HepG2 (cell line): ENCODE data around the gene COPS4. TPM values are rescaled to one million over a fixed set of nuclear protein-coding genes. Genes with fewer than 3 reads are reported as not detected.
"Not testable (repeated sequence)": the region's sequence is repeated elsewhere in the genome, so short reads cannot be mapped to it uniquely, and the experiment has no call there.

Source experiments
- ATAC-seq: fragments of 200-7000 bp; cut with Tn5 transposase; 3 replicates; pipeline ENCODE4 v1.9.1; 2020; ENCODE audit warnings: mild to moderate bottlenecking, moderate library complexity
- BruUV-seq: library from RNA; stranded (reverse); fragments of 400-500 nt; replicated peaks from 2 replicates; lab custom pipeline; 2021; lab: Mats Ljungman, UMichigan
- CTCF ChIA-PET: fragments of 300-600 bp; formaldehyde crosslinking; extraction: SDS; loops from one replicate; lab custom pipeline; 2021; ENCODE audit warnings: low total read pairs, inconsistent platforms, low intra/inter-chr PET ratio; lab: Yijun Ruan, JAX
- POLR2A ChIA-PET: fragments of 350-600 bp; sonication (Branson Sonifier 250); formaldehyde crosslinking; loops from one replicate; lab custom pipeline; 2020; ENCODE audit warnings: antibody characterized with exemption, inconsistent platforms; lab: Yijun Ruan, JAX
- DNase-seq: peaks from one replicate; pipeline ENCODE4 v3.0.0-alpha.2; 2015; ENCODE audit warnings: low spot score
- FAIRE-seq: peaks from 3 replicates; lab custom pipeline; 2011; peaks lifted over from hg19 to GRCh38; lab: Jason Lieb, UNC
- H2AFZ ChIP-seq: one replicate; pipeline ENCODE4 v1.6.1; 2011; ENCODE audit warnings: low read length, inconsistent platforms
- H3K27ac ChIP-seq: fragments of 300-600 bp; 3 replicates; pipeline ENCODE4 v1.8.0; 2011; ENCODE audit warnings: mixed run types, mild to moderate bottlenecking, mixed read lengths, low read length, inconsistent platforms; ENCODE audit not compliant: insufficient read depth; ENCODE audit errors: extremely low read length
- H3K27me3 ChIP-seq, 2 experiments: fragments of 200-600 bp in 1 of 2; 2 replicates in 1 of 2; 3 replicates in 1 of 2; pipeline versions ENCODE4 v1.6.0 to v1.8.0; 2011; ENCODE audit warnings: low read length in 2 of 2, mild to moderate bottlenecking in 2 of 2, moderate library complexity in 2 of 2, inconsistent platforms in 1 of 2; ENCODE audit not compliant: insufficient read depth in 2 of 2, control insufficient read depth in 1 of 2
- H3K36me3 ChIP-seq, 2 experiments: fragments of 200-600 bp in 1 of 2; replicated peaks in 1 of 2; 2 replicates in 1 of 2; 3 replicates in 1 of 2; pipeline versions ENCODE4 v1.5.1 to v1.8.0; 2011; ENCODE audit warnings: low read length in 2 of 2, inconsistent platforms in 1 of 2; ENCODE audit not compliant: insufficient read depth in 2 of 2, control insufficient read depth in 1 of 2
- H3K4me1 ChIP-seq: 2 replicates; pipeline ENCODE4 v1.5.1; 2012; ENCODE audit warnings: low read length, inconsistent platforms; ENCODE audit not compliant: insufficient read depth
- H3K4me2 ChIP-seq: 2 replicates; pipeline ENCODE4 v1.6.0; 2011; ENCODE audit warnings: low read depth, low read length, inconsistent platforms
- H3K4me3 ChIP-seq, 3 experiments: fragments of 200-600 bp in 1 of 3; sonication (generic), shearing (Covaris generic) in 1 of 3; replicated peaks in 1 of 3; 2 replicates each; pipeline ENCODE4 v1.5.1; 2011 to 2016; ENCODE audit warnings: low read length in 3 of 3, inconsistent platforms in 2 of 3, low read depth in 2 of 3, mild to moderate bottlenecking in 2 of 3, control low read depth in 1 of 3, mixed read lengths in 1 of 3; ENCODE audit not compliant: insufficient read depth in 1 of 3
- H3K79me2 ChIP-seq: one replicate; pipeline ENCODE4 v1.6.1; 2011; ENCODE audit warnings: low read length, inconsistent platforms; ENCODE audit not compliant: insufficient read depth
- H3K9ac ChIP-seq: 2 replicates; pipeline ENCODE4 v1.6.0; 2011; ENCODE audit warnings: mild to moderate bottlenecking, low read depth, low read length, inconsistent platforms; ENCODE audit not compliant: insufficient read depth
- H3K9me3 ChIP-seq: 2 replicates; pipeline ENCODE4 v1.5.1; 2012; ENCODE audit warnings: mild to moderate bottlenecking, low read length
- H4K20me1 ChIP-seq: 2 replicates; pipeline ENCODE4 v1.6.0; 2011; ENCODE audit warnings: inconsistent platforms, mild to moderate bottlenecking, low read length, moderate library complexity; ENCODE audit not compliant: insufficient read depth
- AHR ChIP-seq: IDR thresholded peaks from 2 replicates; pipeline ENCODE4 v1.6.1; 2018; ENCODE audit warnings: missing genetic modification reagents, missing compliant biosample characterization
- MXD4 ChIP-seq: IDR thresholded peaks from 2 replicates; pipeline ENCODE4 v1.6.1; 2016; ENCODE audit warnings: mild to moderate bottlenecking, missing biosample characterization, missing genetic modification reagents
- TRAFD1 ChIP-seq: sonication (generic); formaldehyde crosslinking; IDR thresholded peaks from 2 replicates; pipeline ENCODE4 v1.5.1; 2020; ENCODE audit warnings: missing genetic modification reagents, mild to moderate bottlenecking, borderline replicate concordance
- ZNF224 ChIP-seq: sonication (generic); formaldehyde crosslinking; IDR thresholded peaks from 2 replicates; pipeline ENCODE4 v1.5.0; 2020; ENCODE audit warnings: mild to moderate bottlenecking, missing genetic modification reagents
- ZNF33A ChIP-seq: sonication (generic); formaldehyde crosslinking; IDR thresholded peaks from 2 replicates; pipeline ENCODE4 v1.5.1; 2020; ENCODE audit warnings: missing genetic modification reagents, mild to moderate bottlenecking, moderate library complexity, borderline replicate concordance
- ZNF770 ChIP-seq: sonication (generic); formaldehyde crosslinking; IDR thresholded peaks from 2 replicates; pipeline ENCODE4 v1.5.0; 2020; ENCODE audit warnings: mild to moderate bottlenecking, missing genetic modification reagents
- ZNF850 ChIP-seq: sonication (generic); formaldehyde crosslinking; conservative IDR thresholded peaks from 2 replicates; pipeline ENCODE4 v1.9.0; 2021; ENCODE audit warnings: mild to moderate bottlenecking, missing genetic modification reagents
- ZNF879 ChIP-seq: sonication (generic); formaldehyde crosslinking; IDR thresholded peaks from 2 replicates; pipeline ENCODE4 v1.8.1; 2023; ENCODE audit warnings: missing genetic modification reagents
- WGBS: methylation state at CpG from one replicate; pipeline ENCODE4 v1.1.6; 2017; ENCODE audit warnings: low lambda C conversion rate; 5-methylcytosine and 5-hydroxymethylcytosine counted together
- in situ Hi-C: cut with HindIII; loops from 2 replicates; pipeline ENCODE4 v1.10.0; 2017; ENCODE audit warnings: low pct_unique_long_range_greater_than_20kb; ENCODE audit not compliant: extremely low pct_ligation_motif_present
- intact Hi-C: fragments of 100-400 bp; cut with micrococcal nuclease; formaldehyde crosslinking; loops from one replicate; pipeline ENCODE4 v1.10.0; 2022; ENCODE audit not compliant: unreplicated experiment
- polyA plus RNA-seq, 8 experiments: library from polyadenylated mRNA; depleted of rRNA in 3 of 8; stranded (reverse) in 7 of 8; unstranded in 1 of 8; fragments of >200 nt; fragmentation: Illumina TruSeq in 4 of 8; extraction: Trizol in 4 of 8; gene quantifications; 2 replicates each; pipeline versions ENCODE4 v1.2.1 to v1.2.3, GENCODE V29; 2011 to 2016; ENCODE audit warnings: low read depth in 4 of 8, missing spikeins in 1 of 8, mixed read lengths in 1 of 8; ENCODE audit not compliant: insufficient read depth in 1 of 8
- total RNA-seq, 5 experiments: library from RNA; depleted of rRNA; stranded (reverse); fragments of >200 nt; fragmentation: Illumina TruSeq; extraction: Trizol; gene quantifications; 2 replicates each; pipeline ENCODE4 v1.2.3, GENCODE V29; 2016; ENCODE audit warnings: low read depth in 1 of 5
- TF ChIP-seq, protein P1 (sequence below): sonication (generic); formaldehyde crosslinking; IDR thresholded peaks from 2 replicates; pipeline ENCODE4 v1.4.0; 2020; ENCODE audit warnings: missing genetic modification reagents, borderline replicate concordance

Gene COPS4
- total and polyA plus RNA-seq, 2 of the 13 experiments (the other 11 are each of a cell fraction or from before 2014, with no cell fraction given), result 28.8 to 52.5 TPM

DNA sequence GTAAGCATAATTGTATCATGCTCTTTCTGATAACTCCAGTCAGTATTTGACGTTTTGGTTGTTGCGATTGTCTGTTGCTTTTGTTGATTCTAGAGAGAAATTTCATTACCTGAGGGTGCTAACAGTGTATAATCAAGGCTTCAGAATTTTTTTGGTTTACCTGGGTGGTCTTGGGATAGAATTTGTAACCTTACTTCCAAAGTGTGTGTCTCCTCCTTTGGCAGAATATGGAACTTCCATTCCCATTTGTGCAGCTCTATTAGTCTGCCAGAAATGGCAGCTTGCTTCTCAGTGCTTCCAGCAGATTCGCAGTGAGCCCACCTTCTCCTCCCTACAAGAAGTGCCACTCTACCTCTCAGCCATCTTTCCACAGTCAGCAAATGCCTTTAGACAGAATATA, 5.3 kb downstream of the COPS4 start (continued):
- no peak for TF ChIP-seq MXD4 (CRISPR knock-in tag)
- no peak for TF ChIP-seq AHR
- TF ChIP-seq ZNF879, result no peak
- no peak for TF ChIP-seq ZNF224 (CRISPR knock-in tag)
- TF ChIP-seq ZNF850 (CRISPR knock-in tag), result no peak
- TF ChIP-seq ZNF33A (CRISPR knock-in tag), result no peak
- TF ChIP-seq TRAFD1 (CRISPR knock-in tag), result no peak
- TF ChIP-seq, protein P1, sequence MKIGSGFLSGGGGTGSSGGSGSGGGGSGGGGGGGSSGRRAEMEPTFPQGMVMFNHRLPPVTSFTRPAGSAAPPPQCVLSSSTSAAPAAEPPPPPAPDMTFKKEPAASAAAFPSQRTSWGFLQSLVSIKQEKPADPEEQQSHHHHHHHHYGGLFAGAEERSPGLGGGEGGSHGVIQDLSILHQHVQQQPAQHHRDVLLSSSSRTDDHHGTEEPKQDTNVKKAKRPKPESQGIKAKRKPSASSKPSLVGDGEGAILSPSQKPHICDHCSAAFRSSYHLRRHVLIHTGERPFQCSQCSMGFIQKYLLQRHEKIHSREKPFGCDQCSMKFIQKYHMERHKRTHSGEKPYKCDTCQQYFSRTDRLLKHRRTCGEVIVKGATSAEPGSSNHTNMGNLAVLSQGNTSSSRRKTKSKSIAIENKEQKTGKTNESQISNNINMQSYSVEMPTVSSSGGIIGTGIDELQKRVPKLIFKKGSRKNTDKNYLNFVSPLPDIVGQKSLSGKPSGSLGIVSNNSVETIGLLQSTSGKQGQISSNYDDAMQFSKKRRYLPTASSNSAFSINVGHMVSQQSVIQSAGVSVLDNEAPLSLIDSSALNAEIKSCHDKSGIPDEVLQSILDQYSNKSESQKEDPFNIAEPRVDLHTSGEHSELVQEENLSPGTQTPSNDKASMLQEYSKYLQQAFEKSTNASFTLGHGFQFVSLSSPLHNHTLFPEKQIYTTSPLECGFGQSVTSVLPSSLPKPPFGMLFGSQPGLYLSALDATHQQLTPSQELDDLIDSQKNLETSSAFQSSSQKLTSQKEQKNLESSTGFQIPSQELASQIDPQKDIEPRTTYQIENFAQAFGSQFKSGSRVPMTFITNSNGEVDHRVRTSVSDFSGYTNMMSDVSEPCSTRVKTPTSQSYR (CRISPR knock-in tag), result no peak

GRCh38 chr4:83043157-83043556, 8.2 kb downstream of the COPS4 start:
- H3K9me3 ChIP-seq, H3K27ac ChIP-seq, FAIRE-seq, H4K20me1 ChIP-seq, POLR2A ChIA-PET, H3K36me3 ChIP-seq, intact Hi-C loops, H3K4me3 ChIP-seq, ATAC-seq, H2AFZ ChIP-seq, H3K27me3 ChIP-seq, in situ Hi-C loops, DNase-seq, BruUV-seq, CTCF ChIA-PET, H3K4me2 ChIP-seq, H3K9ac ChIP-seq: not testable (repeated sequence)
- peak; percentile 21; the same call in 1 of the 2 replicates for TF ChIP-seq ZNF770 (CRISPR knock-in tag)
- peaks cover 37% of the 10 kb centered on the region for H3K79me2 ChIP-seq
- H3K4me1 ChIP-seq, result peaks cover 12% of the 10 kb centered on the region
- 100% methylated on average over 2 of the region's 2 CpGs for WGBS
